Breast epithelium (tissue), 4 donors: Measurements from ENCODE around the gene PCYT2. TPM values are rescaled to one million over a fixed set of nuclear protein-coding genes. Genes with fewer than 3 reads are reported as not detected.

ENCODE experiments used
- DNase-seq, 2 donors: peaks; one replicate each; pipeline ENCODE4 v3.0.0-alpha.2; 2019; ENCODE audit warnings: low spot score in 2 of 2
- H3K27ac ChIP-seq, 2 donors: fragments of 200-600 bp; sonication (generic) in 1 of 2; one replicate each; pipeline ENCODE4 v1.5.1; 2016 to 2019; ENCODE audit warnings: mild to moderate bottlenecking in 1 of 2
- H3K27me3 ChIP-seq, 2 donors: fragments of 200-600 bp; sonication (generic) in 1 of 2; one replicate each; pipeline versions ENCODE4 v1.5.1 to v1.6.0; 2017 to 2019; ENCODE audit warnings: control low read depth in 1 of 2, mild to moderate bottlenecking in 1 of 2
- H3K36me3 ChIP-seq: fragments of 200-600 bp; one replicate; pipeline ENCODE4 v1.5.1; 2019
- H3K4me1 ChIP-seq, 2 donors: fragments of 200-600 bp; sonication (generic); one replicate each; pipeline ENCODE4 v1.5.1; 2016 to 2019; ENCODE audit warnings: control low read depth in 1 of 2
- H3K4me3 ChIP-seq, 3 donors: fragments of 200-600 bp; sonication (generic); 1 replicate in 2 of 3; 2 replicates in 1 of 3; pipeline ENCODE4 v1.5.1; 2016 to 2019; ENCODE audit warnings: mild to moderate bottlenecking in 3 of 3, moderate library complexity in 2 of 3
- H3K9me3 ChIP-seq, 2 donors: fragments of 200-600 bp; sonication (generic) in 1 of 2; one replicate each; pipeline ENCODE4 v1.5.1; 2016 to 2019; ENCODE audit warnings: control low read depth in 1 of 2
- CTCF ChIP-seq, 3 donors: fragments of 450-650 bp; IDR thresholded peaks; one replicate each; pipeline ENCODE4 v1.5.1; 2016 to 2017; ENCODE audit warnings: antibody characterized with exemption in 3 of 3, mild to moderate bottlenecking in 3 of 3, moderate library complexity in 3 of 3
- POLR2A ChIP-seq: fragments of 450-650 bp; IDR thresholded peaks from one replicate; pipeline ENCODE4 v1.6.1; 2016; ENCODE audit warnings: antibody characterized with exemption, mild to moderate bottlenecking, moderate library complexity
- POLR2AphosphoS5 ChIP-seq, 3 donors: sonication (generic); formaldehyde crosslinking; IDR thresholded peaks; one replicate each; pipeline ENCODE4 v1.6.1; 2017; ENCODE audit warnings: antibody characterized with exemption in 3 of 3
- intact Hi-C: fragments of 100-400 bp; cut with DNase I; formaldehyde crosslinking; loops from one replicate; pipeline ENCODE4 v1.15.1; 2023; ENCODE audit warnings: low total_unique reads
- total RNA-seq, 3 donors: library from RNA; depleted of rRNA; stranded (reverse); fragments of >200 nt; gene quantifications; one replicate each; pipeline ENCODE4 v1.1.0, GENCODE V29; 2016

Gene PCYT2
- total RNA-seq, 3 donors from 2014 or later, result 22.9 to 69.4 (median 35.9) TPM

- no peaks in the 10 kb centered on the region for H3K36me3 ChIP-seq
These were observed 47.1 kb downstream of the PCYT2 start for GRCh38 chr17:81863833-81864768.

GRCh38 chr17:81863123-81863675 lies 48.0 kb downstream of the PCYT2 start:
- Histone ChIP-seq H3K9me3 (no peaks in the 10 kb centered on the region), H3K27ac (peak overlapping the region in 1 of 2 donors; percentile 33), H3K4me3 (no peak overlapping the region), H3K4me1 (peaks cover 10 to 20% of the 10 kb centered on the region in 2 donors), H3K27me3 (no peaks in the 10 kb centered on the region), H3K36me3 (no peaks in the 10 kb centered on the region)
- DNase-seq, result no peak
- intact Hi-C loops, result no loop called here
- TF ChIP-seq POLR2AphosphoS5 (IDR thresholded peaks at IDR 0.05), result no peak
- TF ChIP-seq CTCF (IDR thresholded peaks at IDR 0.05), result no peak
- no peak for TF ChIP-seq POLR2A

More at GRCh38 chr17:81863833-81864768, 47.1 kb downstream of the PCYT2 start:
- no peak overlapping the region for H3K4me3 ChIP-seq
- no peaks in the 10 kb centered on the region for H3K9me3 ChIP-seq
- intact Hi-C loops, result no loop called here
- no peak for TF ChIP-seq POLR2A
- TF ChIP-seq POLR2AphosphoS5 (IDR thresholded peaks at IDR 0.05), result no peak
- no peak for TF ChIP-seq CTCF (IDR thresholded peaks at IDR 0.05)
- H3K27me3 ChIP-seq, result no peaks in the 10 kb centered on the region
- no peak for DNase-seq
- H3K27ac ChIP-seq, result peak overlapping the region in 1 of 2 donors; percentile 34
- H3K4me1 ChIP-seq, result peaks cover 2 to 11% of the 10 kb centered on the region in 2 donors

GRCh38 chr17:81860756-81861568 lies 50.2 kb downstream of the PCYT2 start:
- intact Hi-C loops, result no loop called here
- Histone ChIP-seq H3K4me1 (peaks cover 10 to 15% of the 10 kb centered on the region in 2 donors), H3K36me3 (no peaks in the 10 kb centered on the region), H3K4me3 (peak overlapping the region; percentile 93 to 100 (median 96)), H3K27ac (peak overlapping the region; percentile 98), H3K27me3 (no peaks in the 10 kb centered on the region), H3K9me3 (no peaks in the 10 kb centered on the region)
- TF ChIP-seq CTCF (IDR thresholded peaks at IDR 0.05), result peak; percentile 36 to 74 (median 57)
- TF ChIP-seq POLR2A, result peak; percentile 97
- TF ChIP-seq POLR2AphosphoS5 (IDR thresholded peaks at IDR 0.05), result peak; percentile 99 to 100 (median 100)
- peak; percentile 99 to 100 for DNase-seq

GRCh38 chr17:81859906-81860755 lies 51.1 kb downstream of the PCYT2 start, which contains the start of gene P4HB:
Gene P4HB (minus strand): TSS chr17:81860535. CDS start chr17:81860471, 64 bp downstream.
- Histone ChIP-seq H3K4me1 (peaks cover 10 to 15% of the 10 kb centered on the region in 2 donors), H3K9me3 (no peaks in the 10 kb centered on the region), H3K4me3 (peak within 1 kb of the TSS; percentile 93 to 100 (median 96)), H3K27ac (peak within 1 kb of the TSS; percentile 98), H3K36me3 (no peaks in the 10 kb centered on the region), H3K27me3 (no peaks in the 10 kb centered on the region)
- no peak for DNase-seq
- intact Hi-C loops, result no loop called here
- TF ChIP-seq POLR2A (no peak), POLR2AphosphoS5 (IDR thresholded peaks at IDR 0.05) (peak; percentile 5 to 59 (median 43))
